Sigmoid colon (tissue), 7 donors: Measurements from ENCODE around the gene SP110. TPM values are rescaled to one million over a fixed set of nuclear protein-coding genes. Genes with fewer than 3 reads are reported as not detected.

ENCODE experiments used
- DNase-seq: peaks from one replicate; pipeline ENCODE4 v3.0.0-alpha.2; 2019
- H3K27ac ChIP-seq, 4 donors: fragments of 200-600 bp; sonication (generic); one replicate each; pipeline ENCODE4 v1.5.1; 2016 to 2019; ENCODE audit warnings: mild to moderate bottlenecking in 1 of 4
- H3K27me3 ChIP-seq, 3 donors: fragments of 200-600 bp; sonication (generic); one replicate each; pipeline ENCODE4 v1.5.1; 2019; ENCODE audit warnings: mild to moderate bottlenecking in 1 of 3
- H3K36me3 ChIP-seq, 4 donors: fragments of 200-600 bp; sonication (generic); one replicate each; pipeline ENCODE4 v1.5.1; 2016 to 2019
- H3K4me1 ChIP-seq, 4 donors: fragments of 200-600 bp; sonication (generic); one replicate each; pipeline ENCODE4 v1.5.1; 2017 to 2019
- H3K4me3 ChIP-seq, 4 donors: fragments of 200-600 bp; sonication (generic); one replicate each; pipeline ENCODE4 v1.5.1; 2017 to 2019; ENCODE audit warnings: mild to moderate bottlenecking in 2 of 4, moderate library complexity in 1 of 4
- H3K9me3 ChIP-seq, 4 donors: fragments of 200-600 bp in 3 of 4; sonication (generic) in 3 of 4; one replicate each; pipeline versions ENCODE4 v1.5.1 to v1.6.1; 2013 to 2019
- CTCF ChIP-seq, 4 experiments: fragments of 450-650 bp in 3 of 4; fragments of 200-600 bp in 1 of 4; IDR thresholded peaks; one replicate each; pipeline ENCODE4 v1.5.1; 2016 to 2019; ENCODE audit warnings: antibody characterized with exemption in 4 of 4, mild to moderate bottlenecking in 3 of 4, moderate library complexity in 2 of 4
- EP300 ChIP-seq, 4 donors: sonication (generic); formaldehyde crosslinking; IDR thresholded peaks; one replicate each; pipeline ENCODE4 v1.6.1; 2017; ENCODE audit warnings: antibody characterized with exemption in 4 of 4
- POLR2A ChIP-seq, 2 donors: fragments of 450-650 bp; IDR thresholded peaks; one replicate each; pipeline ENCODE4 v1.6.1; 2016; ENCODE audit warnings: antibody characterized with exemption in 2 of 2, mild to moderate bottlenecking in 2 of 2, moderate library complexity in 2 of 2
- POLR2AphosphoS5 ChIP-seq, 4 donors: sonication (generic); formaldehyde crosslinking; IDR thresholded peaks; one replicate each; pipeline ENCODE4 v1.6.1; 2017; ENCODE audit warnings: antibody characterized with exemption in 4 of 4
- WGBS, 2 donors: extraction: QIAGEN DNeasy Blood & Tissue Kit; methylation state at CpG; one replicate each; pipeline ENCODE4 v1.1.7; 2013; 5-methylcytosine and 5-hydroxymethylcytosine counted together
- intact Hi-C: fragments of 100-400 bp; cut with DNase I; formaldehyde crosslinking; loops from one replicate; pipeline ENCODE4 v1.15.1; 2023
- polyA plus RNA-seq, 3 donors: library from polyadenylated mRNA; stranded (reverse); fragments of 200-250 nt; gene quantifications; one replicate each; pipeline ENCODE4 v1.2.3, GENCODE V29; 2013
- total RNA-seq, 4 donors: library from RNA; depleted of rRNA; stranded (reverse); fragments of >200 nt; gene quantifications; one replicate each; pipeline ENCODE4 v1.1.0, GENCODE V29; 2016
- donor health status: healthy with polysubstance abuse.
- donor health status: Bipolar disorder and iron deficiency.
- donor health status: healthy.

Gene SP110
- total and polyA plus RNA-seq, 7 donors = 9.2 to 41.8 (median 16.4) TPM

GRCh38 chr2:230209422-230210051 is 10.2 kb downstream of the SP110 start:
- DNase-seq = no peak
- no peak for TF ChIP-seq EP300 (IDR thresholded peaks at IDR 0.05)
- TF ChIP-seq POLR2A (IDR thresholded peaks at IDR 0.05) = no peak
- no peak for TF ChIP-seq POLR2AphosphoS5 (IDR thresholded peaks at IDR 0.05)
- no peak for TF ChIP-seq CTCF (IDR thresholded peaks at IDR 0.05)
- WGBS, 2 donors = 64 to 87% methylated on average over 1 of the region's 1 CpG
- H3K4me1 ChIP-seq = no peaks in the 10 kb centered on the region
- no peak overlapping the region for H3K27ac ChIP-seq
- intact Hi-C loops = no loop called here
- H3K9me3 ChIP-seq = no peaks in the 10 kb centered on the region
- H3K27me3 ChIP-seq = no peaks in the 10 kb centered on the region
- H3K4me3 ChIP-seq = no peak overlapping the region
- H3K36me3 ChIP-seq = peaks cover 6 to 97% (median 60%) of the 10 kb centered on the region in 4 donors

GRCh38 chr2:230208576-230208975 is 11.2 kb downstream of the SP110 start:
- H3K4me1 ChIP-seq = no peaks in the 10 kb centered on the region
- peaks cover 6 to 97% (median 56%) of the 10 kb centered on the region in 4 donors for H3K36me3 ChIP-seq
- no peak overlapping the region for H3K4me3 ChIP-seq
- no peak for DNase-seq
- TF ChIP-seq POLR2A (IDR thresholded peaks at IDR 0.05) (no peak), EP300 (IDR thresholded peaks at IDR 0.05) (no peak), POLR2AphosphoS5 (IDR thresholded peaks at IDR 0.05) (no peak), CTCF (IDR thresholded peaks at IDR 0.05) (no peak)
- intact Hi-C loops = no loop called here
- no peaks in the 10 kb centered on the region for H3K9me3 ChIP-seq
- H3K27ac ChIP-seq = no peak overlapping the region
- no peaks in the 10 kb centered on the region for H3K27me3 ChIP-seq

GRCh38 chr2:230205721-230206120 is 14.1 kb downstream of the SP110 start:
- TF ChIP-seq POLR2AphosphoS5 (IDR thresholded peaks at IDR 0.05) (no peak), CTCF (IDR thresholded peaks at IDR 0.05) (no peak)
- no peaks in the 10 kb centered on the region for H3K4me1 ChIP-seq
- no peak for DNase-seq
- H3K27me3 ChIP-seq = no peaks in the 10 kb centered on the region
- 87 to 97% methylated on average over 2 of the region's 2 CpGs for WGBS, 2 donors
- H3K27ac ChIP-seq = no peak overlapping the region
- H3K36me3 ChIP-seq = peaks cover 0 to 98% (median 53%) of the 10 kb centered on the region in 4 donors
- no peak overlapping the region for H3K4me3 ChIP-seq
- no peaks in the 10 kb centered on the region for H3K9me3 ChIP-seq
- intact Hi-C loops = no loop called here

- WGBS, 2 donors = 69 to 82% methylated on average over 1 of the region's 1 CpG
- peaks cover 0 to 98% (median 49%) of the 10 kb centered on the region in 4 donors for H3K36me3 ChIP-seq
Measured at GRCh38 chr2:230205034-230205433, 14.8 kb downstream of the SP110 start.

More at GRCh38 chr2:230205034-230205433, 14.8 kb downstream of the SP110 start:
- H3K27me3 ChIP-seq = no peaks in the 10 kb centered on the region
- intact Hi-C loops = no loop called here
- TF ChIP-seq EP300 (IDR thresholded peaks at IDR 0.05) (no peak), CTCF (IDR thresholded peaks at IDR 0.05) (no peak), POLR2A (IDR thresholded peaks at IDR 0.05) (no peak), POLR2AphosphoS5 (IDR thresholded peaks at IDR 0.05) (no peak)
- no peaks in the 10 kb centered on the region for H3K4me1 ChIP-seq
- DNase-seq = no peak
- no peaks in the 10 kb centered on the region for H3K9me3 ChIP-seq
- no peak overlapping the region for H3K4me3 ChIP-seq
- H3K27ac ChIP-seq = no peak overlapping the region
